H9 (cell line): ENCODE data around the gene IFIT1. TPM values are rescaled to one million over a fixed set of nuclear protein-coding genes. Genes with fewer than 3 reads are reported as not detected.

Experiments
- DNase-seq: peaks from one replicate; pipeline ENCODE4 v3.0.0-alpha.2; 2017
- H2AFZ ChIP-seq: one replicate; pipeline ENCODE4 v1.6.1; 2013; ENCODE audit warnings: mild to moderate bottlenecking, low read length, control low read depth, moderate library complexity
- H2AK5ac ChIP-seq: 2 replicates; pipeline ENCODE4 v1.6.1; 2013; ENCODE audit warnings: low read length, control low read depth, mixed read lengths; ENCODE audit not compliant: insufficient read length
- H2BK120ac ChIP-seq: one replicate; pipeline ENCODE4 v1.6.1; 2013; ENCODE audit warnings: low read depth, mild to moderate bottlenecking, low read length, control low read depth, inconsistent platforms; ENCODE audit not compliant: poor library complexity, severe bottlenecking
- H2BK12ac ChIP-seq: 2 replicates; pipeline ENCODE4 v1.6.1; 2013; ENCODE audit warnings: low read length, control low read depth, mixed read lengths, low read depth; ENCODE audit not compliant: insufficient read length
- H2BK15ac ChIP-seq: 2 replicates; pipeline ENCODE4 v1.6.1; 2013; ENCODE audit warnings: low read depth, low read length, control low read depth
- H2BK20ac ChIP-seq: one replicate; pipeline ENCODE4 v1.6.1; 2013; ENCODE audit warnings: low read depth, mild to moderate bottlenecking, low read length, control low read depth, inconsistent platforms; ENCODE audit not compliant: poor library complexity, severe bottlenecking
- H2BK5ac ChIP-seq: 2 replicates; pipeline ENCODE4 v1.6.1; 2013; ENCODE audit warnings: low read length, control low read depth, mixed read lengths; ENCODE audit not compliant: insufficient read length
- H3K14ac ChIP-seq: 2 replicates; pipeline ENCODE4 v1.6.1; 2013; ENCODE audit warnings: low read length, control low read depth; ENCODE audit not compliant: insufficient read depth
- H3K18ac ChIP-seq: 2 replicates; pipeline ENCODE4 v1.6.1; 2013; ENCODE audit warnings: low read depth, mild to moderate bottlenecking, mixed read lengths, low read length, control low read depth; ENCODE audit not compliant: insufficient read length
- H3K23ac ChIP-seq: 2 replicates; pipeline ENCODE4 v1.6.1; 2013; ENCODE audit warnings: low read length, control low read depth, mixed read lengths, low read depth; ENCODE audit not compliant: insufficient read length
- H3K23me2 ChIP-seq: 2 replicates; pipeline ENCODE4 v1.6.1; 2013; ENCODE audit warnings: low read depth, mild to moderate bottlenecking, mixed read lengths, low read length, control low read depth; ENCODE audit not compliant: insufficient read length, poor library complexity, severe bottlenecking
- H3K27ac ChIP-seq: 2 replicates; pipeline ENCODE4 v1.5.1; 2013; ENCODE audit warnings: low read length, control low read depth, mixed read lengths, low read depth; ENCODE audit not compliant: insufficient read length
- H3K27me3 ChIP-seq: 2 replicates; pipeline ENCODE4 v1.6.1; 2013; ENCODE audit warnings: low read length, control low read depth, inconsistent platforms; ENCODE audit not compliant: insufficient read depth
- H3K4ac ChIP-seq: 2 replicates; pipeline ENCODE4 v1.6.1; 2013; ENCODE audit warnings: low read depth, mild to moderate bottlenecking, control low read depth, inconsistent platforms, low read length, moderate library complexity
- H3K4me1 ChIP-seq: 2 replicates; pipeline ENCODE4 v1.6.1; 2013; ENCODE audit warnings: low read length, control low read depth, inconsistent platforms; ENCODE audit not compliant: insufficient read depth
- H3K4me2 ChIP-seq: 2 replicates; pipeline ENCODE4 v1.6.1; 2013; ENCODE audit warnings: low read length, control low read depth, mixed read lengths; ENCODE audit not compliant: insufficient read length, insufficient read depth
- H3K56ac ChIP-seq: 2 replicates; pipeline ENCODE4 v1.6.1; 2013; ENCODE audit warnings: low read depth, mild to moderate bottlenecking, mixed read lengths, low read length, control low read depth; ENCODE audit not compliant: insufficient read length
- H3K79me1 ChIP-seq: 2 replicates; pipeline ENCODE4 v1.6.1; 2013; ENCODE audit warnings: low read depth, mild to moderate bottlenecking, moderate library complexity, low read length, control low read depth, inconsistent platforms; ENCODE audit not compliant: insufficient read depth, poor library complexity, severe bottlenecking
- H3K79me2 ChIP-seq: 2 replicates; pipeline ENCODE4 v1.6.1; 2013; ENCODE audit warnings: low read length, control low read depth, inconsistent platforms; ENCODE audit not compliant: insufficient read depth
- H3K9ac ChIP-seq: 2 replicates; pipeline ENCODE4 v1.6.1; 2013; ENCODE audit warnings: low read length, control low read depth, mixed read lengths; ENCODE audit not compliant: insufficient read length; ENCODE audit errors: extremely low read depth
- H3K9me3 ChIP-seq: one replicate; pipeline ENCODE4 v1.6.1; 2013; ENCODE audit warnings: low read depth, low read length, inconsistent platforms; ENCODE audit not compliant: control insufficient read depth
- H3T11ph ChIP-seq: one replicate; pipeline ENCODE4 v1.6.1; 2013; ENCODE audit warnings: mild to moderate bottlenecking, low read length, control low read depth, inconsistent platforms
- H4K20me1 ChIP-seq: one replicate; pipeline ENCODE4 v1.6.1; 2013; ENCODE audit not compliant: control insufficient read depth, insufficient read length, insufficient read depth
- H4K5ac ChIP-seq: 2 replicates; pipeline ENCODE4 v1.6.1; 2013; ENCODE audit warnings: low read depth, mild to moderate bottlenecking, mixed read lengths, low read length, control low read depth; ENCODE audit not compliant: insufficient read length
- H4K8ac ChIP-seq: replicated peaks from 2 replicates; pipeline ENCODE4 v1.6.1; 2013; ENCODE audit warnings: low read length, control low read depth, mixed read lengths, low read depth; ENCODE audit not compliant: insufficient read length
- H4K91ac ChIP-seq: 2 replicates; pipeline ENCODE4 v1.6.1; 2013; ENCODE audit warnings: low read depth, mild to moderate bottlenecking, moderate library complexity, mixed read lengths, low read length, control low read depth; ENCODE audit not compliant: insufficient read length
- H3K27ac Mint-ChIP-seq, 3 experiments: 2 replicates in 2 of 3; 3 replicates in 1 of 3; pipeline ENCODE4 v1.8.0; 2020 to 2021; ENCODE audit warnings: mixed read lengths in 3 of 3, mild to moderate bottlenecking in 1 of 3, moderate library complexity in 1 of 3
- H3K27me3 Mint-ChIP-seq: 2 replicates; pipeline ENCODE4 v1.8.0; 2021; ENCODE audit warnings: low read depth, mild to moderate bottlenecking, moderate library complexity, mixed read lengths
- H3K36me3 Mint-ChIP-seq, 3 experiments: 2 replicates in 2 of 3; 3 replicates in 1 of 3; pipeline ENCODE4 v1.8.0; 2020 to 2021; ENCODE audit warnings: low read depth in 3 of 3, mixed read lengths in 3 of 3; ENCODE audit not compliant: insufficient read depth in 1 of 3
- H3K4me1 Mint-ChIP-seq, 2 experiments: 2 replicates each; pipeline ENCODE4 v1.8.0; 2020; ENCODE audit warnings: mixed read lengths in 2 of 2
- H3K4me3 Mint-ChIP-seq, 2 experiments: 2 replicates in 1 of 2; 3 replicates in 1 of 2; pipeline ENCODE4 v1.8.0; 2020 to 2021; ENCODE audit warnings: mild to moderate bottlenecking in 2 of 2, mixed read lengths in 2 of 2, moderate library complexity in 1 of 2
- H3K9me3 Mint-ChIP-seq, 2 experiments: 2 replicates in 1 of 2; 3 replicates in 1 of 2; pipeline ENCODE4 v1.8.0; 2020; ENCODE audit warnings: mild to moderate bottlenecking in 2 of 2, mixed read lengths in 2 of 2, moderate library complexity in 1 of 2
- WGBS: extraction: QIAGEN DNeasy Blood & Tissue Kit; methylation state at CpG from one replicate; pipeline ENCODE4 v1.1.7; 2013; ENCODE audit warnings: missing lambda C conversion rate, low lambda C conversion rate, mixed read lengths; ENCODE audit not compliant: insufficient read length; ENCODE audit errors: extremely low coverage; 5-methylcytosine and 5-hydroxymethylcytosine counted together
- total RNA-seq: library from RNA; stranded (reverse); gene quantifications from 2 replicates; pipeline ENCODE4 v1.2.1, GENCODE V29; 2021
- TF ChIP-seq, protein P1 (sequence below): fragments of 200-600 bp; sonication (generic); conservative IDR thresholded peaks from 3 replicates; pipeline ENCODE4 v1.8.0; 2021; ENCODE audit warnings: antibody characterized with exemption, mild to moderate bottlenecking

Gene IFIT1
- total RNA-seq, 1 experiment from 2014 or later, result 1.2 TPM

DNA sequence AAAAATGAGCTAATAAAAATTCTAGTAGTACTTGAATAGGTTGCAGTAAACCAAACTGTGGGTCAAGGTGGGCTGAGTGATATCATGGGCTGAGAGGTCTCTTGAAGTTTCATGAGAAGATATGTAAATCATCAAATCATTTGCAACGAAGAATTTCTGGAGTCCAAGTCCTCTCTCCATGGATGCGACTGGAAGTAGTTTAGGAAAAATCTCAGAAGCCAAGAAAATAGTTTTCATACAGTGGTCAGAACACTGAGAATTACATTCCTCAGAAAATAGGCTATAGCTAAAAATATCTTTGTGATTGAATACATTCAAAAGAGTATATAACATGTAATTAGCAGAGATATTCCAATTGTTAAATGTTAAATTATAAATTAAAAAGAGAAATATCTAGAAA, 3.6 kb upstream of the IFIT1 start:
- no peak overlapping the region for H3K27ac Mint-ChIP-seq
- no peak overlapping the region for H4K5ac ChIP-seq
- H3K23ac ChIP-seq, result no peak overlapping the region
- no peak overlapping the region for H4K8ac ChIP-seq
- no peak overlapping the region for H3K18ac ChIP-seq
- H3K27me3 Mint-ChIP-seq, result no peaks in the 10 kb centered on the region
- H3K27ac ChIP-seq, result no peak overlapping the region
- no peak overlapping the region for H2BK5ac ChIP-seq
- no peak for DNase-seq
- no peak overlapping the region for H3K9ac ChIP-seq
- no CpG with 5 or more reads among the region's 2 CpGs for WGBS
- H3K23me2 ChIP-seq, result peaks cover 2% of the 10 kb centered on the region
- H2BK120ac ChIP-seq, result no peak overlapping the region
- no peak overlapping the region for H3K14ac ChIP-seq
- H2AFZ ChIP-seq, result no peak overlapping the region
- H2BK20ac ChIP-seq, result no peak overlapping the region
- no peak overlapping the region for H4K91ac ChIP-seq
- H3K4me1 Mint-ChIP-seq, result peaks cover 14 to 20% of the 10 kb centered on the region in 2 experiments
- H2AK5ac ChIP-seq, result no peak overlapping the region
- H4K20me1 ChIP-seq, result no peaks in the 10 kb centered on the region
- no peaks in the 10 kb centered on the region for H3K79me1 ChIP-seq
- H2BK15ac ChIP-seq, result no peak overlapping the region
- no peaks in the 10 kb centered on the region for H3K9me3 Mint-ChIP-seq
- no peak overlapping the region for H3K4ac ChIP-seq
- no peaks in the 10 kb centered on the region for H3K79me2 ChIP-seq
- no peak overlapping the region for H3K4me2 ChIP-seq
- peaks cover 4% of the 10 kb centered on the region; the same call in 1 of the 2 replicates for H3K4me1 ChIP-seq
- TF ChIP-seq, protein P1, sequence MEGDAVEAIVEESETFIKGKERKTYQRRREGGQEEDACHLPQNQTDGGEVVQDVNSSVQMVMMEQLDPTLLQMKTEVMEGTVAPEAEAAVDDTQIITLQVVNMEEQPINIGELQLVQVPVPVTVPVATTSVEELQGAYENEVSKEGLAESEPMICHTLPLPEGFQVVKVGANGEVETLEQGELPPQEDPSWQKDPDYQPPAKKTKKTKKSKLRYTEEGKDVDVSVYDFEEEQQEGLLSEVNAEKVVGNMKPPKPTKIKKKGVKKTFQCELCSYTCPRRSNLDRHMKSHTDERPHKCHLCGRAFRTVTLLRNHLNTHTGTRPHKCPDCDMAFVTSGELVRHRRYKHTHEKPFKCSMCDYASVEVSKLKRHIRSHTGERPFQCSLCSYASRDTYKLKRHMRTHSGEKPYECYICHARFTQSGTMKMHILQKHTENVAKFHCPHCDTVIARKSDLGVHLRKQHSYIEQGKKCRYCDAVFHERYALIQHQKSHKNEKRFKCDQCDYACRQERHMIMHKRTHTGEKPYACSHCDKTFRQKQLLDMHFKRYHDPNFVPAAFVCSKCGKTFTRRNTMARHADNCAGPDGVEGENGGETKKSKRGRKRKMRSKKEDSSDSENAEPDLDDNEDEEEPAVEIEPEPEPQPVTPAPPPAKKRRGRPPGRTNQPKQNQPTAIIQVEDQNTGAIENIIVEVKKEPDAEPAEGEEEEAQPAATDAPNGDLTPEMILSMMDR, result no peak
- H3K36me3 Mint-ChIP-seq, result no peaks in the 10 kb centered on the region
- H3K56ac ChIP-seq, result no peak overlapping the region
- no peaks in the 10 kb centered on the region for H3K27me3 ChIP-seq
- H2BK12ac ChIP-seq, result no peak overlapping the region
- no peaks in the 10 kb centered on the region for H3K9me3 ChIP-seq
- no peak overlapping the region for H3T11ph ChIP-seq
- H3K4me3 Mint-ChIP-seq, result no peak overlapping the region
